ENCODE results near the gene ARID1B.

- TF ChIP-seq REST (IDR thresholded peaks at IDR 0.05) (no peak), CTCF (IDR thresholded peaks at IDR 0.05; ENCODE audit: low read depth, low read length, missing input control) (no peak), YY1 (IDR thresholded peaks at IDR 0.05) (no peak), ATF3 (IDR thresholded peaks at IDR 0.05) (no peak), RXRA (IDR thresholded peaks at IDR 0.05) (no peak), MAX (IDR thresholded peaks at IDR 0.05) (no peak)
Measured at GRCh38 chr6:156952401-156952800, 175.2 kb downstream of the ARID1B start.

All from liver (tissue), 3 donors.